ENCODE data around the gene PRICKLE3.

The PRICKLE3 gene

DNA sequence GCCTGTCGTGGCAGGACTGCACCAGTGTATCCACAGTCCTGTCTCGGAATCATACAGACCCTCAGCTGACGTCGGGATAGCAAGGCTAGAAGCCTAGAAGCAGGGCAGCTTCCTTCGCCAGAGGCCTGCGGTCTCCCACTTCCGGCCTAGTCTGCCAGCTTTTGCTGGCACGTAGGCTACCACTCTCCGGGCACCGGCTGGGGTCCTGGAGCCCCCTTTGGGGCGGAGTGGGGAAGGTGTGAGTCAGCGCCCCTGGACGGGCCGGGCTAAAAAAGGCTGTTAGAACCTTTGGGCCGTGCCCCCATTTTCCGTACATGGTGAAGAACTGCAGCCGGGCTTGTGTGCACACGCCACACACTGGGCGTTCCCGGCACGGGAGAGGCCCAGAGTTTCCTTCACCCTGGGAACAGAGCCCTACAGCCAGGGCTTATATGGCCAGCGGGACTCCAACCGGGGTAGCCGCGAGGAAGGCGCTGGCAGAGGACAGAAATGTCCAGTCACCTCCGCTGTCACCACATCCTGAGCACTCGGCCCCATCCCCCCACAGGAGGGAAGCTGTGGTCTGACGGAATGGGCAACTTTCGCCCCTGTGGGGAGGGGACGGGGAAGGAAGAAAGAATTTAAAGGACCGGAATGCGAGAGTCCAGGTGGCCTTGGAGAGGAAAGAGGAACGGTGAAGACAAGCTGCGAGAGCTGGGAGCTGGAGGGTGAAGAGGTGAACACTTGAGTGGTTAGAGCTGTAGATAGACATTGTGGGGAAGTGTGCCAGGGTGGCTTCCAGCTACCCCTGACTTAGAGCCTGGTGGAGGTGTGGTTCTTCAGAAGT is 19.0 kb downstream of the PRICKLE3 start:
- DNase-seq (ENCODE audit: low spot score) = peak; percentile 67
- peaks cover 29% of the 10 kb centered on the region for H3K4me1 Mint-ChIP-seq (ENCODE audit: low read depth)

GRCh38 chrX:49165901-49166881 is 20.0 kb downstream of the PRICKLE3 start:
- Mint-ChIP-seq H3K27me3 (ENCODE audit: low read depth) (no peaks in the 10 kb centered on the region), H3K4me1 (ENCODE audit: low read depth) (peaks cover 32% of the 10 kb centered on the region), H3K9me3 (no peaks in the 10 kb centered on the region), H3K27ac (peak overlapping the region; percentile 98), H3K36me3 (ENCODE audit: low read depth) (no peaks in the 10 kb centered on the region), H3K4me3 (peak overlapping the region; percentile 91)
- DNase-seq (ENCODE audit: low spot score) = peak; percentile 62

More for the DNA sequence above, 19.0 kb downstream of the PRICKLE3 start:
- peak overlapping the region; percentile 91 for H3K4me3 Mint-ChIP-seq
- H3K27ac Mint-ChIP-seq = peak overlapping the region; percentile 98
- H3K27me3 Mint-ChIP-seq (ENCODE audit: low read depth) = no peaks in the 10 kb centered on the region
- H3K9me3 Mint-ChIP-seq = no peaks in the 10 kb centered on the region
- H3K36me3 Mint-ChIP-seq (ENCODE audit: low read depth) = no peaks in the 10 kb centered on the region

- H3K9me3 Mint-ChIP-seq = no peaks in the 10 kb centered on the region
These were observed 21.4 kb downstream of the PRICKLE3 start for GRCh38 chrX:49164589-49165360.

DNA sequence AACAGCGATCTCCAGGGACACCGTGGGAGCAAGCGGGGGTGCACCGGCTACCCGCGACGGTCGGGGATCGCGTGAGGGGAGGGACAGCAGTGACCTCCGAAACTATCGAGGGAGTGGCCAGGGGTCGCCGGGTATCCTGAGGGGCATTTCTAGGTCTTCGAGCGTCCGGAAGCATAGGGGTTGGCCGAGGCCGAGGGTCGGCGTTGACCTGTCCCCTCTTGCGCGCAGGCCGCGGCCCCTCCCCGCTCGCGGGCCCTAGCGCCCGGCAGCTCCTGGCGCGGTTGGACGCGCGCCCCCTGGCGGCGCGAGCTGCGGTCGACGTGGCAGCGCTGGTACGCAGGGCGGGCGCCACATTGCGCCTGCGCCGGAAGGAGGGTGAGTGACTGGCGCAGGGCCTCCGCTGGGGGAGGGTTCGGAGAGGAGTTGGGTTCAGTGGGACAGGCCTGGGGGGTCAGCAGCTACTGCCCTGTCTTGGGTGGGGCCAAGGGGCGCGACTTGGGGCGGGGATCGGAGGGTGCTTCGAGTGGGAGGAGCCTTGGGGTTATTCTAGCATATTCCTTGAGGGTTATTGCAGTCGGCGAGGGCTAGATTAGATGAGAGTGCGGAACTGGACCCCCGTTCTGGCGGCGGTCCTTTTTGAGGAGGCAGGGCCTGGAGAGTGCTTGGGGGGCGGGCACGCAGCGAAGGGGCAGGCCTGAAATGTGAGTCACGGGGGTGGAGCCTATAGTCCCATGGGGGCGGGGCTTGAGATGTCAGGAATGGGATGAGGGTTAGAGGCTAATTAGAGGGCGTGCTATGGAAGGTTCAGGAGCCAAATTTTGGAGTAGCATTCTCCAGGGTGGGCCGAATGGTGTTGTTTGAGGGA is 22.4 kb downstream of the PRICKLE3 start:
- Mint-ChIP-seq H3K9me3 (no peaks in the 10 kb centered on the region), H3K27me3 (ENCODE audit: low read depth) (no peaks in the 10 kb centered on the region), H3K4me3 (peak overlapping the region; percentile 87)

More at GRCh38 chrX:49164589-49165360, 21.4 kb downstream of the PRICKLE3 start:
- no peaks in the 10 kb centered on the region for H3K27me3 Mint-ChIP-seq (ENCODE audit: low read depth)
- DNase-seq (ENCODE audit: low spot score) = no peak
- peaks cover 32% of the 10 kb centered on the region for H3K4me1 Mint-ChIP-seq (ENCODE audit: low read depth)
- H3K27ac Mint-ChIP-seq = peak overlapping the region; percentile 92
- H3K36me3 Mint-ChIP-seq (ENCODE audit: low read depth) = no peaks in the 10 kb centered on the region
- peak overlapping the region; percentile 91 for H3K4me3 Mint-ChIP-seq

GRCh38 chrX:49162620-49163019 is 23.6 kb downstream of the PRICKLE3 start, which contains the start of gene MAGIX:
Gene MAGIX (plus strand): TSS chrX:49162758. CDS start chrX:49162890, 132 bp downstream.
- no peaks in the 10 kb centered on the region for H3K36me3 Mint-ChIP-seq (ENCODE audit: low read depth)
- H3K27me3 Mint-ChIP-seq (ENCODE audit: low read depth) = no peaks in the 10 kb centered on the region
- H3K4me1 Mint-ChIP-seq (ENCODE audit: low read depth) = peaks cover 26% of the 10 kb centered on the region
- H3K27ac Mint-ChIP-seq = peak within 1 kb of the TSS; percentile 65
- DNase-seq (ENCODE audit: low spot score) = no peak
- H3K9me3 Mint-ChIP-seq = no peaks in the 10 kb centered on the region
- peak within 1 kb of the TSS; percentile 69 for H3K4me3 Mint-ChIP-seq

More for the DNA sequence above, 22.4 kb downstream of the PRICKLE3 start:
- peak; percentile 81 for DNase-seq (ENCODE audit: low spot score)
- Mint-ChIP-seq H3K27ac (peak overlapping the region; percentile 92), H3K4me1 (ENCODE audit: low read depth) (peaks cover 30% of the 10 kb centered on the region), H3K36me3 (ENCODE audit: low read depth) (no peaks in the 10 kb centered on the region)

- H3K4me3 Mint-ChIP-seq = no peak overlapping the region
- no peak for DNase-seq (ENCODE audit: low spot score)
- peaks cover 20% of the 10 kb centered on the region for H3K4me1 Mint-ChIP-seq (ENCODE audit: low read depth)
- H3K9me3 Mint-ChIP-seq = no peaks in the 10 kb centered on the region
- H3K36me3 Mint-ChIP-seq (ENCODE audit: low read depth) = no peaks in the 10 kb centered on the region
- H3K27ac Mint-ChIP-seq = no peak overlapping the region
- H3K27me3 Mint-ChIP-seq (ENCODE audit: low read depth) = no peaks in the 10 kb centered on the region
These were observed 24.5 kb downstream of the PRICKLE3 start for GRCh38 chrX:49161632-49162031.

- no peak overlapping the region for H3K27ac Mint-ChIP-seq
- DNase-seq (ENCODE audit: low spot score) = no peak
- no peaks in the 10 kb centered on the region for H3K27me3 Mint-ChIP-seq (ENCODE audit: low read depth)
- H3K36me3 Mint-ChIP-seq (ENCODE audit: low read depth) = no peaks in the 10 kb centered on the region
- no peaks in the 10 kb centered on the region for H3K9me3 Mint-ChIP-seq
- H3K4me1 Mint-ChIP-seq (ENCODE audit: low read depth) = peaks cover 18% of the 10 kb centered on the region
- no peak overlapping the region for H3K4me3 Mint-ChIP-seq
These were observed 25.3 kb downstream of the PRICKLE3 start for GRCh38 chrX:49160908-49161307.

DNA sequence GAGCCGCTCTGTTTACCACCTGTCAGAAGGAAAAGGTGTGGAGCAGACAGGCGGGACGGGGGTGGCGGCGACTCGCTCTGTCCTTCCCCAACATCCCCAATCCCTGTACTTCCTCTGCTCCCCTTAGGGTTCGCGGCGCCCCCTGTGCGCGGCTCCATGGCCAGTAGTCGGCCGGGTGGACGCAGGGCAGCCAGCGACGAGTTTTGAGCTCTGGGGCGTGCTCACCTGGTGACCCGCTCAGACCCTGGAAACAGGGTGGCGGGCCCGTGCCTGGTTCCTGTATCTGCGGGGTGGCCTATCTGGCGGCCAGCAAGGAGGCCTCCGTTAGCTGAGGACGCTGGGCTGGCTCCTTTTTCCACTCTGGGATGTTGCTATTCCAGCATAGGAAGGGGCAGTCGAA is 29.0 kb downstream of the PRICKLE3 start:
- Mint-ChIP-seq H3K4me1 (ENCODE audit: low read depth) (peaks cover 16% of the 10 kb centered on the region), H3K4me3 (no peak overlapping the region), H3K9me3 (no peaks in the 10 kb centered on the region), H3K27ac (no peak overlapping the region), H3K36me3 (ENCODE audit: low read depth) (no peaks in the 10 kb centered on the region), H3K27me3 (ENCODE audit: low read depth) (no peaks in the 10 kb centered on the region)
- DNase-seq (ENCODE audit: low spot score) = no peak

DNA sequence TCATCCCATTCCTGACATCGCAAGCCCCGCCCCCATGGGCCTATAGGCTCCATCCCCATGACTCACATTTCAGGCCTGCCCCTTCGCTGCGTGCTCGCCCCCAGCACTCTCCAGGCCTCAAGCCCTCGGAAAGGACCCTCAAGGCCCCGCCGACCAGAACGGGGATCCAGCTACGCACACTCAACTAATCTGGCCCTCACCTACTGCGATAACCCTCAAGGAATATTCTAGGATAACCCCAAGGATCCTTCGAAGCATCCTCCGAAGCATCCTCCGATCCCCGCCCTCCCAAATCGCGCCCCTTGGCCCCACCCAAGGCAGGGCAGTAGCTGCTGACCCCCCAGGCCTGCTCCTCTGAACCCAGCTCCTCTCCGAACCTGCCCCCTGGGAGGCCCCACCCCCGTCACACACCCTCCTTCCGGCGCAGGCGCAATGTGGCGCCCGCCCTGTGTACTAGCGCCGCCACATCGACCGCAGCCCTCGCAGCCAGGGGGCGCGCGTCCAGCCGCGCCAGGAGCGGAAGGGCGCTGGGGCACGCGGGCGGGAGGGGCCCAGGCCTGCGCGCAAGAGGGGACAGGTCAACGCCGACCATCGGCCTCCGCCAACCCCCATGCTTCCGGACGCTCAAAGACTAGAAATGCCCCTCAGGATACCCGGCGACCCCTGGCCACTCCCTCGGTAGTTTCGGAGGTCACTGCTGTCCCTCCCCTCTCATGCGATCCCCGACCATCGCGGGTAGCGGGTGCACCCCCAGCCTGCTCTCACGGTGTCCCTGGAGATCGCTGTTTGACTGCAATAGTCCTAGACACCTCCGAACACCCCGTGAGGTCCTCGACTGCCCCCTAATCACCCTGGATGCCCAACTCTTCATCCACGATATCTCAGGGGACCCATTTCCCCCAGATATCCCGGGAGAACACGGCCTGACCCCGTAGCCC is 30.0 kb downstream of the PRICKLE3 start:
- no peaks in the 10 kb centered on the region for H3K36me3 Mint-ChIP-seq (ENCODE audit: low read depth)
- H3K27ac Mint-ChIP-seq = peak overlapping the region; percentile 93
- H3K27me3 Mint-ChIP-seq (ENCODE audit: low read depth) = no peaks in the 10 kb centered on the region
- H3K9me3 Mint-ChIP-seq = no peaks in the 10 kb centered on the region
- peak; percentile 83 for DNase-seq (ENCODE audit: low spot score)
- H3K4me3 Mint-ChIP-seq = peak overlapping the region; percentile 91
- H3K4me1 Mint-ChIP-seq (ENCODE audit: low read depth) = peaks cover 13% of the 10 kb centered on the region

DNA sequence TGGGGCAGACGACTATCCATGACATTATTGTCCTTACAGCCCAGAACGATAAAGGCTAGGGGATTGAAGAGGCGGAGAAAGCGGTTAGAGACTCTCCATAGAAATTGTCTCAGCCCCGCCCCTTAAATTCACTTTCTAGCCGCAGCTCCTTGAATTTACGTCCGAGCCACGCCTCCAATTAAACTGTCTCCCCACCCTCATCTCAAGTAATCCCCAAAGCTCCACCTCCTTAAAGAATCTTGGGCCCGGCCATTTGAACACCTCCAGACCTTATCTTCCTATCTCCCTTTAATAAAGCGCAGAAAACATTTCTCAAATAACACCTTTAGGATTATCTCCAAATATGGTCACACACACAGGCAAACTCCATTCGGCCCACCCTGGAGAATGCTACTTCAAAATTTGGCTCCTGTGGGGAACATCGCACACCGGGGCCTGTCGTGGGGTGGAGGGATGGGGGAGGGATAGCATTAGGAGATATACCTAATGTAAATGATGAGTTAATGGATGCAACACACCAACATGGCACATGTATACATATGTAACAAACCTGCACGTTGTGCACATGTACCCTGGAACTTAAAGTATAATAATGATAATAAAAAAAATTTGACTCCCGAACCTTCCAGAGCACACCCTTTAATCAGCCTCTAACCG is 30.8 kb downstream of the PRICKLE3 start:
- DNase-seq (ENCODE audit: low spot score) = peak; percentile 49
- peak overlapping the region; percentile 91 for H3K4me3 Mint-ChIP-seq
- H3K36me3 Mint-ChIP-seq (ENCODE audit: low read depth) = no peaks in the 10 kb centered on the region
- peak overlapping the region; percentile 93 for H3K27ac Mint-ChIP-seq
- H3K27me3 Mint-ChIP-seq (ENCODE audit: low read depth) = no peaks in the 10 kb centered on the region
- no peaks in the 10 kb centered on the region for H3K9me3 Mint-ChIP-seq
- peaks cover 13% of the 10 kb centered on the region for H3K4me1 Mint-ChIP-seq (ENCODE audit: low read depth)

- no peak for DNase-seq (ENCODE audit: low spot score)
- Mint-ChIP-seq H3K4me1 (ENCODE audit: low read depth) (peaks cover 13% of the 10 kb centered on the region), H3K27ac (no peak overlapping the region), H3K4me3 (no peak overlapping the region), H3K9me3 (no peaks in the 10 kb centered on the region), H3K27me3 (ENCODE audit: low read depth) (no peaks in the 10 kb centered on the region), H3K36me3 (ENCODE audit: low read depth) (no peaks in the 10 kb centered on the region)
These were observed 32.7 kb downstream of the PRICKLE3 start for GRCh38 chrX:49153467-49153866.

Data from T-helper 2 cell treated with Interferon-gamma antibody and Interleukin-4, amounts not matched to agents 5 μg/mL and 100 μg/mL, for 36 hours (primary cell).